HL-60/S4 treated with retinoic acid at 250 ng/mL for 4 days and 3 days (cell line): ENCODE results near the gene HMCN1.
"Not testable (repeated sequence)": the region's sequence is repeated elsewhere in the genome, so short reads cannot be mapped to it uniquely, and the experiment has no call there.

ENCODE experiments used
- in situ Hi-C: fragments of 300-500 bp; cut with MboI; formaldehyde crosslinking; loops from 2 replicates; pipeline ENCODE4 v1.7.0; 2022; ENCODE audit warnings: low sequenced_read_pairs

Gene HMCN1

DNA sequence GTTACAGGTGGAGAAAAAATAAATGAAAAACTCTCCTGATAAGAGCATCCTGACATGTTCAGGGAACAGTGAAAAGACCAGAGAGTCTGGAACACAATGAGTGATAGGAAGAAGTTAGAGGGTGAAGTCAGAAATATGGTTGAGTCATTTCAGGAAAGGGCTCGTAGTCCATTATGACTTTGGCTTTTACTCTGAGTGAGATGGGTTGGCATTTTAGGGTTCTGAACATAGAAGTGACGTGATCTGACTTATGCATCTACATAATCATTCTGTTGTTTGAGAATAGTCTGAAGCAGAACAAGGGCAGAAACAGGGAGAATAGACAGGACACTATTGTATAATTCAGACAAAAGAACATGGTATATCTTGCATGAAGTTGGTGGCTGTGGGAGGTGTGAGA lies 5.8 kb downstream of the HMCN1 start:
- in situ Hi-C loops = no loop called here

DNA sequence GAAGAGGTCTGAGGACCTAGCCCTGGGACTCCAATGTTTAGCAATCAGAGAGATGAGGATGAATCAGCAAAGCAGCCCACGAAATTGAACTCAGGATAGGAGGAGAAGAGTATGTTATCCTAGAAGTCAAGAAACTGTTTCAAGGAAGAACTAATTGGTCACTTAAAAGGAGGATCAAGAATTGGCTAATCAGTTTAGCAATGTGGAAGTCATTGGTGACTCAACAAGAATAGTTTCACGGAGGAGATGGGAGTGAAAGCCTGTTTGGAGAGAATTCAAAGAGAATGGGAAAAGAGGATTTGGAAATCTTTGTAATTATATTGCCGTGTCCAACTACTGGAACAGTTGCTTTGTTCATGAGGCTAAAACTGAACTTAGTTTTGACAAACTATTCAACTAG lies 7.4 kb downstream of the HMCN1 start:
- in situ Hi-C loops = no loop called here

DNA sequence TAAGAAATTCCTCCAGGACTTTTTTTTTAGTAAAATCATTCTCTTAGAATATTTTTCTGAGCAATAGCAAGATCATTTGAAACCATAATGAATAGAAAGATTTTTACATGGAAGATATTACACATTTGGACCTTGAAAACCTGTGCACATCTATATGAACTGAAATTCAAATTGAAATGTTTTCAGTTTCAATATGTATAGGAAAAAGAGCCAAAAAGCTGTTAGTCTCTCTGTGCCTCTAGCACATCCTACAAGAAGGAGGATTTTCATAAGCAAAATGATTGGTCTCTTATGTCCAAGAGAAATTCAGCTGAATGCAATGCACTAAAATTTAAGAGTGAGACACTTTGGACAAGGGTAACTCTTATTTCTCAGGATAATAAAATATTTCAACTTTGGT lies 8.2 kb downstream of the HMCN1 start:
- in situ Hi-C loops = no loop called here

DNA sequence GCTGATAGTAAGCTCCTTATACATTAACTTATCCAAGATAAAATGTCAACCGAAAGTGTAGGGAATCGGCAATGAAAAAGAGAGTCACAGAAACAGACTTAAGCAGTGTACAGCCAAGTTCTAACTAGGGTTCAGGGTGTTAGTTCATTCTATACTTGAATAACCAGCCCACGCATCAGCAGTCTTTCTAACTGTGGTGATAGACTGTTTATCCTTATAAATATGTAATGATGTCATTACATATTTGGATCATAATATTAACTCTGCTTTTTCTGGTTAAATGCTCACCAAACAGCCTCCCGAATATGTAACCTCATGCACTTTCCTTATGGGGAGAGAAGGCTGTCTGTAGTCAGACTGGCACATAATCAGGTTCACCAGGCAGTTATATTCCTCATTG lies 11.0 kb downstream of the HMCN1 start:
- in situ Hi-C loops = no loop called here

DNA sequence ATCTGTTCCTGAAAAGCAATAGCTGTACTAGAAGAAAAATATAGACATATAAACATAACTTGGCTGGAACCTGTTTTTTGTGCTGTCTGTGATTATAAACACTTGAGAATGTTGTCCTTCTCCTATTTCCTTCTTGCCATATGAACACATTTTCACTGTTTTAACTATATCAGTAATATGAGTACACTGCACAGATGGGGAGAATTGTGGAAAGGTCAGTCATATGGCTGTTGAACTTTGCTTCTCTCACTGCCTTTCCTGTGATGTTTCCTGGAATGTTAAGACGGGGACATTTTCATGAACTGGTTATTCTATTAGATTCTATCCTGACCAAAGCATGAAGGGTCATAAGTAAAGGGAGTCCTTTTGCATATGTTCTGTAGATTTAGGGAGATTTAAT lies 24.9 kb downstream of the HMCN1 start:
- in situ Hi-C loops = no loop called here

DNA sequence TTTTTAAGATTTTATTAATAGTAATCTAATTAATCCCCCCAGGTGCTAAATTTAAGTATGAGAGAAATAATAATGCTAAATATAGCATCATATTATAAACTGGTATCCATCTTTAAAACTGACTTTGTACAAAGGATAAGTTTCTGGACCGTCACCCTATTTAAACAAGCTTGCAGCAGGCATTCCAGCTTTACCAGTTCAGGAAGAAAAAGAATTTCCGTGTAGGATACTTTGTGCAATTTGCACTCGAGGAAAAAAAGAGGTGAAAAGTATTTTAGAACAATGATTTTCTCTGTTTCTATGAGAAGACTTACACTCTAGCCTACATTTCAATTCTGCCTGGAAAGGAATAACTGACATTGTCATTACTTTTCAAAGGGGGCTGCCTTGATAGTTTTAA lies 27.6 kb downstream of the HMCN1 start:
- in situ Hi-C loops = no loop called here

DNA sequence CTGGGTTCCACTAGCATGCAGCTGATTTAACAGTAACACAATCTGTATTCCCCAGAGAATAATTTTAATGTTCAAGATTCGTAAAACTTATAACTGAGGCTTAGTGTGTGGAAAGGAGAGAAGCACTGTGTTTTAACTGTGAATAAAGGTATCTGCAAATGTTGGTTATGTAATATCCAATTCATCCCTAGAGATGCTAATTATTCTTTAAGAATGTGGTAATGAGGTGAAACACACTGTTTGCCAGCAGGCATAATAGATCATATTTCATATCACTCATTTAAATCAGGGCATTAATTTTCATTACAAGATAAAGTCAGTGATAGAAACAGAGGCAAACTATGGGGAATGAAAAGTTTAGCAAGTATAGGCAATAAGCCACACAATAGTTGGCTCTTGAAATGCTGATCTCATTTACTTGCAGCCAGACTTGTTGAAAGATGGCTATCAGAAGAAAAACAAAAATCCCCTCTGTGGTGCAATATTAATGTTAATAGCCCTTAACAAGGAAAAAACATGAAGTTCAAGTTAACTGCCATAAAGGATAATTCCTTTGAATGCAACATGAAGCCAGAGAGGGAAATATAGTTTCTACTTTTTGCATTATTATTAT lies 33.4 kb downstream of the HMCN1 start:
- in situ Hi-C loops = no loop called here

DNA sequence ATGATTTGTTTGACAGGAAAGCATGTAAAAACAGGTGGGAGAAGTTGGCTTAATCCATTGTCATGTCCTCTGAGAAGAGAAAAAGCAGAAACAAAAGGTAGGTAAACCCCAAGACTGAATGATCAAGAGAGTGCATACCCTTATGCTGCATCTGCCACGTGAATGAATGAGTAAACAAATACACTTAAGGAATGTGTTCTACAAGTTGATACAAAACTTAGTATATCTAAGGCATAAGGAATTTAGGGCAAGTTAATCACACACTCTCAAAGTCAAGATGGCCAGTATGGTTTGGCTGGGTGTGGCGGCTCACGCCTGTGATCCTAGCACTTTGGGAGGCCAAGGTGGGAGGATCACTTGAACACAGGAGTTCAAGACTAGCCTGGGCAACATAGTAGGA lies 34.2 kb downstream of the HMCN1 start:
- in situ Hi-C loops = no loop called here

DNA sequence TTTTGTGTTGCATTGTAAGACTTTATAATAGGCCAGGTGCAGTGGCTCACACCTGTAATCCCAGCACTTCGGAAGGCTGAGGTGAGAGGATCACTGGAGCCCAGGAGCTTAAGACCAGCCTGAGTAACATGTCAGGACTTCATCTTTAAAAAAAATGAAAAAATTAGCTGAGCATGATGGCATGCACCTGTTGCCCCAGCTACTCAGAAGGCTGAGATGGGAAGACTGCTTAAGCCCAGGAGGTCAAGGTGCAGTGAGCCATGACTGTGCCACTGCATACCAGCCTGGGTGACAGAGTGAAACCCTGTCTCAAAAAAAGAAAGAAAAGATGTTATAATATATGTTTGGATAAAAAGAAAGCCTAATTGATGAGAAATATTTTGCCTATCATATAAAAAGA lies 34.9 kb downstream of the HMCN1 start:
- in situ Hi-C loops = no loop called here

DNA sequence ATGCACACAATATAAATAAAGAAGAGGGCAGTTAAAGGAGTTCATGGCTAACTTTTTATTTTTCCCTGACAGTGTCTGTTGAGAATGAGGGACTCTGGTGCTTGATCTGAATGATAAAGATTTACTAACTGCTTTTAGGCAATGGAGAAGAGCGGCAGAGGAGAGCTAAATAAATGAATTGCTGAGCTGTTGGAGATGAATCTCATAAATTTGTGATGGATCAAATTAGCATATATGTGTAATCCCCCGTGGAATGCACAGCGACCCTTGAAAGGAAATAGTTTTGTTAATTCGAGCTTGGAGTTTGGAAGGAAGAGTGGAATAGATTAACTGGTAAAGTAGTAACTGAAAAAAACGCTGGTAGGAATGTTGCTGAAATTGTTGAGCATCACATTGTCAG lies 40.2 kb downstream of the HMCN1 start:
- in situ Hi-C loops = no loop called here

DNA sequence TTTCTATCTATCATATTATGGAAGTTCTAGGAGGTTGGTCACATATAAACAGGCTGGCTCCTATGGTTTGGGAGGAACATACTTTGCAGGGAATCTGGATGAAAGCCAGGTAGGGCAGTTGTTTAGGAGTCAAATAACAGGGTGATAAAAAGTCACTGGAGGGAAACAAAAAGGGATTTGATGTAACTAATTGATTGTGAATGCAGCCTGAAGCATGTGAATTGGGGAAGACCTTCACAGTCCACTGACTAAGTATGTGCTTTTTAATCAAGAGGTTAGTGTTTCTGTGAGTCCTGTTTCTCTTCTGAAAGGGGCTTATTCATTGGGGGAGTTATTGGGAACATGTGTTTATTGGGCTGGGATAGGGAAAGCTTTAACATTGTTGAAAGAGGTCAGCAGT lies 41.3 kb downstream of the HMCN1 start:
- in situ Hi-C loops = no loop called here

DNA sequence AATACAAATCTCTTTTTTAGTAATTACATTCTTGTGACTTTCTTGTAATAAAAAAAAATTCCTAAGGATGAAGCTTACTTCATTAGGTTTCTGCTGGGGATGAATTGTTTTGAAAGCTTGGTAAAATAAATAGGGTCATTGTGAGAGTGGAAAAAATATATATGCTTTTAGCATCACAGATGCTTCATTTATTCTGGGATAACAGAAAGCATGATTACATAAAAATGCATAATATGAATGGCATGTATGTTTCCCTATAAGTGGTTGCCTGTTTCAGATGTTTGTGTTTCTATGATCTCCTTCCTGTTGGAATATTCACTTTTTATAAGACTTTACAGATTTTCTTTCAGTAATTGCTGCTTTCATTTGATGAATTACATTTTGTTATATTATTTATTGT lies 42.3 kb downstream of the HMCN1 start:
- in situ Hi-C loops = no loop called here

DNA sequence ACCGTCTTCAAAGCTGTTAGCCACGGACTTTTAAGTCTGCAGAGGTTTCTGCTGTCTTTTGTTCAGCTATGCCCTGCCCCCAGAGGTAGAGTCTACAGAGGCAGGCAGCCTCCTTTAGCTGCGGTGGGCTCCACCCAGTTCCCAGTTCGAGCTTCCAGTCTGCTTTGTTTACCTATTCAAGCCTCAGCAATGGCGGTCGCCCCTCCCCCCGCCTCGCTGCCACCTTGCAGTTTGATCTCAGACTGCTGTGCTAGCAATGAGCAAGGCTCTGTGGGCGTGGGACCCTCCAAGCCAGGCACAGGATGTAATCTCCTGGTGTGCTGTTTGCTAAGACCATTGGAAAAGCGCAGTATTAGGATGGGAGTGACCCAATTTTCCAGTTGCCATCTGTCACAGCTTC lies 49.7 kb downstream of the HMCN1 start:
- in situ Hi-C loops = not testable (repeated sequence)

DNA sequence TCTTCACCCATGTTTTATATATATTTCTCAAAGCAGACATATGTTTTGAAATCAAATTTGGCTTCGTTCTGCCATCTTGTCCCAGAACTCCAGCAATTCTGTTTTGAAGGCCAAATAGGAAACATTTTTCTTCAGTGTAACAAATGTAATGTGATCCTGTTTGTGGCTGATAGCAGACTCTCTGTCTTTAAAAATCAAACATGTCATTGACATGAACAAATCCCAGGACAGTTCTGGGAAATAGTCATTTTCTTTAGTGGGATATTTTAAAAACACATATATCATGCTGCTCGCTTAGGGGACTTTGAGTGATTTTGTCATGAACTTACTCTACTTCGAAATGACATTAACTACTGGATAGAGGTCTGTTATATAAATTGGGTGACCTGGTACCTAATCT lies 51.4 kb downstream of the HMCN1 start:
- in situ Hi-C loops = no loop called here

DNA sequence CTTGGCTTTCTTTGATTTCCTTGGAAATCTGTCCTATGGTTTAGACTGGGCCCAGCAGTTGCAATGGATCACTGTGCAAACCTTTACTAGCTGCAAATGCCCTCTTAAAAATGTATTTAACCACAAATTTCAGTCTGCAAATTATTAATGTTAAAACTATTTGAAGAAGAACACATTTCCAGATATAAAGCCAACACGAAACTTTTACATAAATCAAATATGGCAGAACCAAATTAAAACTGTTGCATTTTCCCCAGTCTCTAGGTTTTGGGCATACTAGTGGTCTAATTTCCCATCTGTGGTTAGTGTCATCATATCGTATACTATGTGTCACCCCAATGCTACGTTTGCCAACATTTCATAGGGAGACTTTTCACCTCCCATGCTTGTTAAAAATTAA lies 52.3 kb downstream of the HMCN1 start:
- in situ Hi-C loops = no loop called here

DNA sequence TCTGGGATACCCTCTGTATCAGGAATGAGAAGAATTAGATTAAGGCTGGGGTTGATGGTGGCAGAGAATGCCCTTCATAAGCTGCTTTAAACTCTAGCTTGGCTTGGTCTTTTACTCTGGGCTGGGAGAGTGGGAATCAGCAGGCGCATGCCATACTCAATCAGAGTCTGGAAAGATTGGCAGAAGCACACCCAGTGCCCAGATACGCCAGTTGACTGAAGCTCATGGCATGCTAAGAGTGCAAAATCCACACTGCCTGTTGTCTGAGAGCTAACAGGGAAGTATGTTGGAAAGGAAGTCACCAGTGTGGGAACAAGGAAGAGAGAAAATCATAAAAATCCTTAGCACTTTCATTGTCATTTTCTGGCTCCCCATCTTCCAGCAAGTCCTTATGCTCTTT lies 53.0 kb downstream of the HMCN1 start:
- in situ Hi-C loops = no loop called here

DNA sequence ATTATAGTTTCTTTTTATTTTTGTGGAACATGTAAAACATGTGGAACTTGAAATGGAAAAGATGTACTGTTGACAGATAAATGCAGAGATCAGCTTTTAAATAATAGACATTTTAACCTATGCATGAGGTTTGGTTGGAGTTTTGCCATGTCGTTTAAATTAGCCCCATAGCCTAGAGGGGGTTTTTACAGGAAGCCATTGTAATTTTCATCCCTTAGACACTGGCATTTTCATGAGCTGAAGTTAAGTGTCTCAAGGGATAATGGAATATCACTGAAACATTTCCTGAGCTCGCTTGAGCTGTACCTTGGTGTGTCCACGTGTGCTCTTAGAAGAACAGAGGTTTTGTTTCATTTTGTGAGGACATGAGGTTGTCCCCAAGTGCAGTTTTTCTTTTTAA lies 54.2 kb downstream of the HMCN1 start:
- in situ Hi-C loops = no loop called here

DNA sequence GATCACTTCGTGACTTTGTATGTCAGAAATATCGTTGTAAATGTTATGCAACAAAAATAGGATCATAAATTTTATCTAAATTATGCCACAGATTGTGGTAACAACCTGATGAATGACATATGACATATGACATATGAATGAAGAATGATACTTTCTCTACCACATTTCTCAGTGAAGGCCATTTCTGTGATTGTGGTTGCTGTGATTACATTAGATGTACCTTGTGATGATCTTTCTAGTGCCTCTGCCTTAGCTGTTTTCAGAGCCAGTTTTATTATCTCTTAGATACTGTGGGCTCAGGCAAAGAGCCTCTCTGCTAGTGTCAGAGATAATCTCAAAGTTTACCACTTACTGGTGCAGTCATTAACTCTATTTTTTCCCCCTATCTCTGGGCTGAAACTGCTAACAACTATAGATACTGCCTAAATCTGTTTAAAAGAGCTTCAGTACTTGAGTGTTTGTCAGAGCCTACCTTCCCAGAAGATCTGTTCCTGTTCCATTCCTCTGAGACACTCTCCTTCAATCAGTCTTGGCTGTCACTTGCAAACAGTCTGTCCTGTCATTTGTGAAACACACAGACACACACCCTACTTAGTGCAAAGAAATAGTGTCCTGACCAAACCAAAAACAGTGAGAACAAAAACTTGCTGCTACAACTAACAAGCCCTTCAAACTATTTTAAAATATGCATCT lies 55.5 kb downstream of the HMCN1 start:
- in situ Hi-C loops = no loop called here

DNA sequence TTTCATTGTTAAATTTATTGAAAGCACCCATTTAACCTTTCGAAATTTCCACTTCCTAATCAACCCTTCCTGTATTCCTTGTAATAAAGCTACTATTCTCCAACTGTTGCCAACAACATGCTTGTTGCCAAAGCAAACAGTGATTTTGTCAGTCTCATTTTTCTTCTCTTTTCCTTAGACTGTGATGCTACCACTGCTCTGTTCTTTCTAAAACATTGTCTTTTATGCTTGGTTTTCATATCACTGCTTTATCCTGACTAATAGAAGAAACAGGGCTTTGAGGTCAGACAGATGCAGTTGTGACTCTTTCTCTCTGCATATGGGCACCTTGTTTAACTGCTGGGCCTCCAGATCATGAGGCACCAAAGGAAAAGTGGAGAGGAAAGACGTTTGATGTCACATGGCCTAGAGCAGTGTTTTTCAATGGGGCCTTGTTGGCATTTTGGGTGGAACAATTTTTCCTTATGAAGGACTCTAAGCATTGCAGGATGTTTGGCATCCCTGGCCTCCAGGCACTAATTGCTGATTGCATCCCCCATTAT lies 56.1 kb downstream of the HMCN1 start:
- in situ Hi-C loops = no loop called here

DNA sequence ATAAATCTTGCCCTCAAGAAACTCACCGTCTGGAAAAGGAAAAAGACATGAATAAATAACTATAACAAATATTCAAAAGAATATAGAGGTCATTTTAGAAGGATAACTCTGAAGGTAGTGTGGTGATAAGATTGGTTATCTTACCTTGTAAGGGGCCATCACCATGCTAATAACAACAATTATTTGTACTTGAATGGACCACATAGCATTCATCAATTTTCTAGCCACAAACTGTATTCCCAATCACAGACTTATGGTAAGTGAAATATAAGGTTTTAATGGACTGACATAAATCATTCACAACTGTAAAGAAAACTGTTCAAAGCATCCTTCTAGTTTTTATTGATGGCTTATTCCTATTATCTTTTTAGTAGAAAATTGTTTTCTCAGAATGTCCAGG lies 57.8 kb downstream of the HMCN1 start:
- in situ Hi-C loops = no loop called here

DNA sequence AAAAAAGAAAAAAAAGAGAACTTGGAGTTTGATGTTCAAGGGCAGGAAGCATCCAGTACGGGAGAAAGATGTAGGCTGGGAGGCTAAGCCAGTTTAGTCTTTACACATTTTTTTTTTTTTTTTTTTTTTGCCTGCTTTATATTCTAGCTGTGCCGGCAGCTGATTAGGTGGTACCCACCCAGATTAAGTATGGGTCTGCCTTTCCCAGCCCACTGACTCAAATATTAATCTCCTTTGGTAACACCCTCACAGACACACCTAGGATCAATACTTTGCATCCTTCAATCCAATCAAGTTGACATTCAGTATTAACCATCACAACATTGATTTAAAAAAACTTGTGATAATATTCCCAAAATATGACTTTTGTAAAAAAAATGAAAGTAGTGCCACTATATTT lies 60.3 kb downstream of the HMCN1 start:
- in situ Hi-C loops = not testable (repeated sequence)

DNA sequence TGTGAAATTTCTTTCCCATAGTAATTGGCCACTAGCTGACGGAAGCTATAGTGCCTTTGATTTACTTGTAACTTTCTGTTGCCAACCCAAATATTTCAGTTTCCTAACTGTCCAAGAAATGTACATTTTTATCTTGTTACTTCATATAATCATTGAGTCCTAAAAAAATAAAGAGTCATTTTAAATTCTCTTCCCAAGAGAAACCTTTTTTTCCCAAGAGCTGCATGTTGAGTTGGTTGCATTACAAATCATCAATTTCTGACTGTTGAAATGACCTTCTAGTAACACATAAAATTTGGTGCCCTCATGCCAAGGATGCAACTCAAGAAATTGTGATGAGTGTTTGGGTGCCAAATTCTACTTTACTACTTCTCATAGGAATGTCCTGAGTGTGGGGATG lies 61.0 kb downstream of the HMCN1 start:
- in situ Hi-C loops = no loop called here

DNA sequence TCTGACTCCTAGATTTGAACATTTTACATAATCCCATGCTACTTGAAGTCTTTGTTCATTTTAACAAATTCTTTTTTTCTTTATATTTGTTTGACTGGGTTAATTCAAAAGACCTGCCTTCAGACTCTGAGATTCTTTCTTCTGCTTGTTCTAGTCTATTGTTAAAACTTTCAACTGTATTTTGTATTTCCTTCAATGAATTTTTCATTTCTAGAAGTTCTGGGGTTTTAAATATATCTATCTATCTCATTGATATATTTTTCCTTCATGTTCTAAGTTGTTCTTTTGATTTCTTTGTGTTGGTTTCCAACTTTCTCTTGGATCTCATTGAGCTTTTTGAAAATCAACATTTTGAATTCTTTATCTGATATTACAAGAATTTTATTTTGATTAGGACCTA lies 64.3 kb downstream of the HMCN1 start:
- in situ Hi-C loops = no loop called here
